ENCODE data around the gene PITX3. TPM values are rescaled to one million over a fixed set of nuclear protein-coding genes. Genes with fewer than 3 reads are reported as not detected.
A peak's percentile ranks its signal among the peaks of the same experiment; 100 is the strongest.

PITX3 gene
- total and polyA plus RNA-seq, 9 of the 15 experiments (the other 6 are each of a cell fraction or from before 2014, with no cell fraction given) = 0.30 to 0.98 (median 0.95) TPM; not detected in 6

DNA sequence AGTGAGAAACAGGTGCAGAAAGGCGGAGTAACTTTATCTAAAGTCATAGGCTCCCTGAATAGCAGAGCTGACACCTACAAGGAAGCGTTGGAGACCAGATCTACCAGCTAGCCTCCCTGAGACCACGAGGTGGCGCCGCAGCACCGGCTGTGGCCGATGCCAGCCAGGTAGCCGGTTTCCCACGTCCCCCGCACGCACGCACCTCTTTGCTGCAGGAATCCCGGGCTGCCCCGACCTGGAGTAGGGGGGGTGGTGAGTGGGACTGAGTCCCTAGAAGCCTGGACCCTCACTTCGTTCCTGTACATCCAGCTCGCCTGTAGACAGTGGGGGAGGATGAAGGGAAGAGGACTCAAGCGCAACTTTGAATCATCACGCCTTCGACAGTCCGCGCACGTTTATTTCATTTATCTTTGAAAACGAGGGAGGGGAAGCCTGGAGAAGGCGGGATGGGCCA is 11.5 kb downstream of the PITX3 start (continued):
- TF ChIP-seq SAP30 (IDR thresholded peaks at IDR 0.05; ENCODE audit: borderline replicate concordance, insufficient read depth, low read depth, low read length, poor library complexity, severe bottlenecking) (peak; percentile 50), SOX6 (IDR thresholded peaks at IDR 0.05) (0 out of 2 replicates have a peak, but pooled peaks have one; percentile 16), ASH1L (IDR thresholded peaks at IDR 0.05; ENCODE audit: borderline replicate concordance, low read depth, partially characterized antibody) (no peak), ZNF316 (IDR thresholded peaks at IDR 0.05) (no peak), CBFA2T3 (IDR thresholded peaks at IDR 0.05) (no peak), ZNF232 (CRISPR knock-in tag; IDR thresholded peaks at IDR 0.05) (no peak), HDAC1 (IDR thresholded peaks at IDR 0.05) (peak in 1 of 2 experiments; percentile 36; a peak in 1 of 4 replicates), L3MBTL2 (IDR thresholded peaks at IDR 0.05) (peak; percentile 90), EWSR1 (IDR thresholded peaks at IDR 0.05; ENCODE audit: borderline replicate concordance, low read depth, partially characterized antibody) (no peak), CC2D1A (IDR thresholded peaks at IDR 0.05) (peak; percentile 60), ZNF764 (CRISPR knock-in tag; IDR thresholded peaks at IDR 0.05; ENCODE audit: low read depth) (no peak), SMC3 (conservative IDR thresholded peaks at IDR 0.05; ENCODE audit: insufficient read depth, low read depth, low read length) (peak; percentile 89), KDM1A (IDR thresholded peaks at IDR 0.05) (peak in 1 of 2 experiments; percentile 39; a peak in 1 of 4 replicates)
- TF ChIP-seq, protein P1, sequence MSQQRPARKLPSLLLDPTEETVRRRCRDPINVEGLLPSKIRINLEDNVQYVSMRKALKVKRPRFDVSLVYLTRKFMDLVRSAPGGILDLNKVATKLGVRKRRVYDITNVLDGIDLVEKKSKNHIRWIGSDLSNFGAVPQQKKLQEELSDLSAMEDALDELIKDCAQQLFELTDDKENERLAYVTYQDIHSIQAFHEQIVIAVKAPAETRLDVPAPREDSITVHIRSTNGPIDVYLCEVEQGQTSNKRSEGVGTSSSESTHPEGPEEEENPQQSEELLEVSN (IDR thresholded peaks at IDR 0.05; ENCODE audit: borderline replicate concordance in 1 of 2, extremely low read depth in 1 of 2, insufficient read depth in 1 of 2, insufficient read length in 1 of 2, low read depth in 1 of 2, low read length in 1 of 2, poor library complexity in 1 of 2, severe bottlenecking in 1 of 2) = peak; percentile 64 to 78
- TF ChIP-seq, protein P2, sequence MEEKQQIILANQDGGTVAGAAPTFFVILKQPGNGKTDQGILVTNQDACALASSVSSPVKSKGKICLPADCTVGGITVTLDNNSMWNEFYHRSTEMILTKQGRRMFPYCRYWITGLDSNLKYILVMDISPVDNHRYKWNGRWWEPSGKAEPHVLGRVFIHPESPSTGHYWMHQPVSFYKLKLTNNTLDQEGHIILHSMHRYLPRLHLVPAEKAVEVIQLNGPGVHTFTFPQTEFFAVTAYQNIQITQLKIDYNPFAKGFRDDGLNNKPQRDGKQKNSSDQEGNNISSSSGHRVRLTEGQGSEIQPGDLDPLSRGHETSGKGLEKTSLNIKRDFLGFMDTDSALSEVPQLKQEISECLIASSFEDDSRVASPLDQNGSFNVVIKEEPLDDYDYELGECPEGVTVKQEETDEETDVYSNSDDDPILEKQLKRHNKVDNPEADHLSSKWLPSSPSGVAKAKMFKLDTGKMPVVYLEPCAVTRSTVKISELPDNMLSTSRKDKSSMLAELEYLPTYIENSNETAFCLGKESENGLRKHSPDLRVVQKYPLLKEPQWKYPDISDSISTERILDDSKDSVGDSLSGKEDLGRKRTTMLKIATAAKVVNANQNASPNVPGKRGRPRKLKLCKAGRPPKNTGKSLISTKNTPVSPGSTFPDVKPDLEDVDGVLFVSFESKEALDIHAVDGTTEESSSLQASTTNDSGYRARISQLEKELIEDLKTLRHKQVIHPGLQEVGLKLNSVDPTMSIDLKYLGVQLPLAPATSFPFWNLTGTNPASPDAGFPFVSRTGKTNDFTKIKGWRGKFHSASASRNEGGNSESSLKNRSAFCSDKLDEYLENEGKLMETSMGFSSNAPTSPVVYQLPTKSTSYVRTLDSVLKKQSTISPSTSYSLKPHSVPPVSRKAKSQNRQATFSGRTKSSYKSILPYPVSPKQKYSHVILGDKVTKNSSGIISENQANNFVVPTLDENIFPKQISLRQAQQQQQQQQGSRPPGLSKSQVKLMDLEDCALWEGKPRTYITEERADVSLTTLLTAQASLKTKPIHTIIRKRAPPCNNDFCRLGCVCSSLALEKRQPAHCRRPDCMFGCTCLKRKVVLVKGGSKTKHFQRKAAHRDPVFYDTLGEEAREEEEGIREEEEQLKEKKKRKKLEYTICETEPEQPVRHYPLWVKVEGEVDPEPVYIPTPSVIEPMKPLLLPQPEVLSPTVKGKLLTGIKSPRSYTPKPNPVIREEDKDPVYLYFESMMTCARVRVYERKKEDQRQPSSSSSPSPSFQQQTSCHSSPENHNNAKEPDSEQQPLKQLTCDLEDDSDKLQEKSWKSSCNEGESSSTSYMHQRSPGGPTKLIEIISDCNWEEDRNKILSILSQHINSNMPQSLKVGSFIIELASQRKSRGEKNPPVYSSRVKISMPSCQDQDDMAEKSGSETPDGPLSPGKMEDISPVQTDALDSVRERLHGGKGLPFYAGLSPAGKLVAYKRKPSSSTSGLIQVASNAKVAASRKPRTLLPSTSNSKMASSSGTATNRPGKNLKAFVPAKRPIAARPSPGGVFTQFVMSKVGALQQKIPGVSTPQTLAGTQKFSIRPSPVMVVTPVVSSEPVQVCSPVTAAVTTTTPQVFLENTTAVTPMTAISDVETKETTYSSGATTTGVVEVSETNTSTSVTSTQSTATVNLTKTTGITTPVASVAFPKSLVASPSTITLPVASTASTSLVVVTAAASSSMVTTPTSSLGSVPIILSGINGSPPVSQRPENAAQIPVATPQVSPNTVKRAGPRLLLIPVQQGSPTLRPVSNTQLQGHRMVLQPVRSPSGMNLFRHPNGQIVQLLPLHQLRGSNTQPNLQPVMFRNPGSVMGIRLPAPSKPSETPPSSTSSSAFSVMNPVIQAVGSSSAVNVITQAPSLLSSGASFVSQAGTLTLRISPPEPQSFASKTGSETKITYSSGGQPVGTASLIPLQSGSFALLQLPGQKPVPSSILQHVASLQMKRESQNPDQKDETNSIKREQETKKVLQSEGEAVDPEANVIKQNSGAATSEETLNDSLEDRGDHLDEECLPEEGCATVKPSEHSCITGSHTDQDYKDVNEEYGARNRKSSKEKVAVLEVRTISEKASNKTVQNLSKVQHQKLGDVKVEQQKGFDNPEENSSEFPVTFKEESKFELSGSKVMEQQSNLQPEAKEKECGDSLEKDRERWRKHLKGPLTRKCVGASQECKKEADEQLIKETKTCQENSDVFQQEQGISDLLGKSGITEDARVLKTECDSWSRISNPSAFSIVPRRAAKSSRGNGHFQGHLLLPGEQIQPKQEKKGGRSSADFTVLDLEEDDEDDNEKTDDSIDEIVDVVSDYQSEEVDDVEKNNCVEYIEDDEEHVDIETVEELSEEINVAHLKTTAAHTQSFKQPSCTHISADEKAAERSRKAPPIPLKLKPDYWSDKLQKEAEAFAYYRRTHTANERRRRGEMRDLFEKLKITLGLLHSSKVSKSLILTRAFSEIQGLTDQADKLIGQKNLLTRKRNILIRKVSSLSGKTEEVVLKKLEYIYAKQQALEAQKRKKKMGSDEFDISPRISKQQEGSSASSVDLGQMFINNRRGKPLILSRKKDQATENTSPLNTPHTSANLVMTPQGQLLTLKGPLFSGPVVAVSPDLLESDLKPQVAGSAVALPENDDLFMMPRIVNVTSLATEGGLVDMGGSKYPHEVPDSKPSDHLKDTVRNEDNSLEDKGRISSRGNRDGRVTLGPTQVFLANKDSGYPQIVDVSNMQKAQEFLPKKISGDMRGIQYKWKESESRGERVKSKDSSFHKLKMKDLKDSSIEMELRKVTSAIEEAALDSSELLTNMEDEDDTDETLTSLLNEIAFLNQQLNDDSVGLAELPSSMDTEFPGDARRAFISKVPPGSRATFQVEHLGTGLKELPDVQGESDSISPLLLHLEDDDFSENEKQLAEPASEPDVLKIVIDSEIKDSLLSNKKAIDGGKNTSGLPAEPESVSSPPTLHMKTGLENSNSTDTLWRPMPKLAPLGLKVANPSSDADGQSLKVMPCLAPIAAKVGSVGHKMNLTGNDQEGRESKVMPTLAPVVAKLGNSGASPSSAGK (IDR thresholded peaks at IDR 0.05) = peak; percentile 84
